Neural progenitor cell (in vitro differentiated cells): ENCODE results near the gene ZFP1.

Experiments
- CTCF ChIP-seq: fragments of 200-600 bp; sonication (generic); IDR thresholded peaks from 2 replicates; pipeline ENCODE4 v1.5.1; 2017; ENCODE audit warnings: antibody characterized with exemption, mild to moderate bottlenecking
- EZH2 ChIP-seq: fragments of 200-600 bp; sonication (generic); IDR thresholded peaks from 2 replicates; pipeline ENCODE4 v1.6.1; 2017; ENCODE audit warnings: antibody characterized with exemption, mild to moderate bottlenecking, moderate library complexity
- EZH2phosphoT487 ChIP-seq: fragments of 200-600 bp; sonication (generic); IDR thresholded peaks from 2 replicates; pipeline ENCODE4 v1.6.1; 2017; ENCODE audit warnings: antibody characterized with exemption

DNA sequence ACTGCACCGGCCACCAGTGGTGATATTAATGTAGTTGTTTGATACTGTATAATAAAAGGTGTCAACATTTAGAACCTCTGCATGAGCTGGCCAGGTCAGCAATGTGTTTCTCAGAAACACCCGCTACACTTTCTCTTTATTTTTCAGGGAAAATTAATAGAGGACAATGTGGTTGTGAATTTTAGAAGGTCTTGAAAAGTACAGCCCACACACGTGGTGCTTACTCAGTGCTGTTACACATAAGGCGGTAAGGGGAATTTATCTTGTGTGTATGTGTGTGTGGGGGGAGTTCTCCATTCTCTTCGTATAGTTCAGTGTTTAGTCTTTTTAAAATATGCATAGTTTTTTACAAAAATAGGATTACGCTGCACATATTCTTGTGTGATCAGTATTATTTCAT lies 4.4 kb upstream of the ZFP1 start:
- TF ChIP-seq CTCF (no peak), EZH2 (no peak), EZH2phosphoT487 (no peak)
